Effector memory CD8-positive, alpha-beta T cell (primary cell): ENCODE measurements around the gene HIVEP3.

ENCODE experiments used
- ATAC-seq: fragments of 150-1000 bp; cut with Tn5 transposase; replicated peaks from 2 replicates; pipeline ENCODE4 v1.10.0; 2021; ENCODE audit warnings: mild to moderate bottlenecking, moderate library complexity
- DNase-seq, 3 experiments: peaks; one replicate each; pipeline ENCODE4 v3.0.0; 2021
- H3K27ac Mint-ChIP-seq, 2 donors: one replicate each; pipeline ENCODE4 v1.8.0; 2022; ENCODE audit warnings: mild to moderate bottlenecking in 2 of 2, mixed read lengths in 2 of 2, moderate library complexity in 2 of 2
- H3K27me3 Mint-ChIP-seq, 2 donors: one replicate each; pipeline ENCODE4 v1.8.0; 2022; ENCODE audit warnings: mixed read lengths in 2 of 2
- H3K36me3 Mint-ChIP-seq: one replicate; pipeline ENCODE4 v1.8.0; 2022; ENCODE audit warnings: mild to moderate bottlenecking, moderate library complexity, mixed read lengths; ENCODE audit not compliant: insufficient read depth
- H3K4me1 Mint-ChIP-seq, 2 donors: one replicate each; pipeline ENCODE4 v1.8.0; 2022; ENCODE audit warnings: low read depth in 2 of 2, mixed read lengths in 2 of 2
- H3K4me3 Mint-ChIP-seq, 2 donors: one replicate each; pipeline ENCODE4 v1.8.0; 2022; ENCODE audit warnings: mild to moderate bottlenecking in 2 of 2, mixed read lengths in 2 of 2, moderate library complexity in 2 of 2
- H3K9me3 Mint-ChIP-seq, 2 donors: one replicate each; pipeline ENCODE4 v1.8.0; 2022; ENCODE audit warnings: mixed read lengths in 2 of 2

Gene HIVEP3

GRCh38 chr1:41813755-41814745 is 104.7 kb downstream of the HIVEP3 start:
- peaks cover 21 to 24% of the 10 kb centered on the region in 2 donors for H3K4me1 Mint-ChIP-seq
- H3K4me3 Mint-ChIP-seq: no peak overlapping the region
- DNase-seq (no peak), ATAC-seq (no peak)
- no peaks in the 10 kb centered on the region for H3K9me3 Mint-ChIP-seq
- H3K36me3 Mint-ChIP-seq: peaks cover 11% of the 10 kb centered on the region
- H3K27me3 Mint-ChIP-seq: no peaks in the 10 kb centered on the region
- H3K27ac Mint-ChIP-seq: no peak overlapping the region

GRCh38 chr1:41813226-41813625 is 105.5 kb downstream of the HIVEP3 start:
- DNase-seq (no peak), ATAC-seq (no peak)
- no peak overlapping the region for H3K4me3 Mint-ChIP-seq
- H3K27me3 Mint-ChIP-seq: no peaks in the 10 kb centered on the region
- peaks cover 22 to 25% of the 10 kb centered on the region in 2 donors for H3K4me1 Mint-ChIP-seq
- H3K27ac Mint-ChIP-seq: no peak overlapping the region
- H3K9me3 Mint-ChIP-seq: no peaks in the 10 kb centered on the region
- peaks cover 11% of the 10 kb centered on the region for H3K36me3 Mint-ChIP-seq

- Mint-ChIP-seq H3K4me1 (peaks cover 30 to 33% of the 10 kb centered on the region in 2 donors), H3K4me3 (peak overlapping the region; percentile 43 to 45), H3K9me3 (no peaks in the 10 kb centered on the region), H3K27ac (peak overlapping the region; percentile 49 to 52), H3K36me3 (peaks cover 11% of the 10 kb centered on the region), H3K27me3 (no peaks in the 10 kb centered on the region)
- no peak for ATAC-seq
- no peak for DNase-seq
Measured at GRCh38 chr1:41812453-41812852, 106.3 kb downstream of the HIVEP3 start.

- peak overlapping the region; percentile 43 to 45 for H3K4me3 Mint-ChIP-seq
- DNase-seq (peak; percentile 41 to 49 (median 45)), ATAC-seq (peak; percentile 54)
- H3K27me3 Mint-ChIP-seq: no peaks in the 10 kb centered on the region
- H3K36me3 Mint-ChIP-seq: peaks cover 8% of the 10 kb centered on the region
- H3K27ac Mint-ChIP-seq: peak overlapping the region; percentile 49 to 52
- peaks cover 34 to 37% of the 10 kb centered on the region in 2 donors for H3K4me1 Mint-ChIP-seq
- no peaks in the 10 kb centered on the region for H3K9me3 Mint-ChIP-seq
Measured at GRCh38 chr1:41812051-41812450, 106.7 kb downstream of the HIVEP3 start.

- peak; percentile 37 to 50 (median 38) for DNase-seq
- H3K4me3 Mint-ChIP-seq: peak overlapping the region; percentile 1 to 39
- peaks cover 42 to 45% of the 10 kb centered on the region in 2 donors for H3K4me1 Mint-ChIP-seq
- H3K36me3 Mint-ChIP-seq: peaks cover 11% of the 10 kb centered on the region
- H3K27ac Mint-ChIP-seq: peak overlapping the region; percentile 49 to 91
- no peaks in the 10 kb centered on the region for H3K27me3 Mint-ChIP-seq
- H3K9me3 Mint-ChIP-seq: no peaks in the 10 kb centered on the region
- peak; percentile 81 for ATAC-seq
Measured at GRCh38 chr1:41811051-41811795, 107.5 kb downstream of the HIVEP3 start.

- ATAC-seq: peak; percentile 23
- peaks cover 50 to 53% of the 10 kb centered on the region in 2 donors for H3K4me1 Mint-ChIP-seq
- no peak overlapping the region for H3K4me3 Mint-ChIP-seq
- H3K27ac Mint-ChIP-seq: peak overlapping the region; percentile 49 to 91
- no peaks in the 10 kb centered on the region for H3K9me3 Mint-ChIP-seq
- peak; percentile 47 to 52 (median 48) for DNase-seq
- H3K36me3 Mint-ChIP-seq: peaks cover 11% of the 10 kb centered on the region
- no peaks in the 10 kb centered on the region for H3K27me3 Mint-ChIP-seq
Measured at GRCh38 chr1:41810446-41810845, 108.3 kb downstream of the HIVEP3 start.

GRCh38 chr1:41809692-41810091 is 109.0 kb downstream of the HIVEP3 start:
- no peak overlapping the region for H3K4me3 Mint-ChIP-seq
- DNase-seq (no peak), ATAC-seq (no peak)
- peaks cover 56 to 59% of the 10 kb centered on the region in 2 donors for H3K4me1 Mint-ChIP-seq
- H3K9me3 Mint-ChIP-seq: no peaks in the 10 kb centered on the region
- no peak overlapping the region for H3K27ac Mint-ChIP-seq
- no peaks in the 10 kb centered on the region for H3K27me3 Mint-ChIP-seq
- peaks cover 15% of the 10 kb centered on the region for H3K36me3 Mint-ChIP-seq

- H3K27ac Mint-ChIP-seq: peak overlapping the region; percentile 95 to 99
- H3K36me3 Mint-ChIP-seq: peaks cover 22% of the 10 kb centered on the region
- no peaks in the 10 kb centered on the region for H3K27me3 Mint-ChIP-seq
- H3K4me1 Mint-ChIP-seq: peaks cover 76 to 80% of the 10 kb centered on the region in 2 donors
- peak overlapping the region; percentile 74 to 78 for H3K4me3 Mint-ChIP-seq
- H3K9me3 Mint-ChIP-seq: no peaks in the 10 kb centered on the region
- DNase-seq (no peak), ATAC-seq (no peak)
Measured at GRCh38 chr1:41807390-41807789, 111.3 kb downstream of the HIVEP3 start.

GRCh38 chr1:41806472-41807155 is 112.1 kb downstream of the HIVEP3 start:
- ATAC-seq: peak; percentile 52
- peaks cover 22% of the 10 kb centered on the region for H3K36me3 Mint-ChIP-seq
- H3K9me3 Mint-ChIP-seq: no peaks in the 10 kb centered on the region
- no peaks in the 10 kb centered on the region for H3K27me3 Mint-ChIP-seq
- peak overlapping the region; percentile 95 to 99 for H3K27ac Mint-ChIP-seq
- DNase-seq: peak in 2 of 3 experiments; percentile 22 to 26
- H3K4me1 Mint-ChIP-seq: peaks cover 74 to 78% of the 10 kb centered on the region in 2 donors
- peak overlapping the region; percentile 74 to 78 for H3K4me3 Mint-ChIP-seq

GRCh38 chr1:41805771-41806471 is 112.8 kb downstream of the HIVEP3 start:
- ATAC-seq (peak; percentile 10), DNase-seq (no peak)
- Mint-ChIP-seq H3K27ac (peak overlapping the region; percentile 95 to 99), H3K9me3 (no peaks in the 10 kb centered on the region), H3K36me3 (peaks cover 15% of the 10 kb centered on the region), H3K4me3 (peak overlapping the region; percentile 74 to 78), H3K4me1 (peaks cover 74 to 78% of the 10 kb centered on the region in 2 donors), H3K27me3 (no peaks in the 10 kb centered on the region)

GRCh38 chr1:41804176-41804575 is 114.5 kb downstream of the HIVEP3 start:
- Mint-ChIP-seq H3K36me3 (peaks cover 13% of the 10 kb centered on the region), H3K27me3 (no peaks in the 10 kb centered on the region), H3K9me3 (no peaks in the 10 kb centered on the region), H3K27ac (peak overlapping the region; percentile 95 to 99), H3K4me3 (peak overlapping the region; percentile 61 to 78), H3K4me1 (peaks cover 83 to 86% of the 10 kb centered on the region in 2 donors)
- ATAC-seq: peak; percentile 43
- DNase-seq: peak; percentile 40 to 47 (median 45)

- Mint-ChIP-seq H3K27me3 (no peaks in the 10 kb centered on the region), H3K4me3 (peak overlapping the region; percentile 77 to 78), H3K27ac (peak overlapping the region; percentile 95 to 99), H3K9me3 (no peaks in the 10 kb centered on the region), H3K4me1 (peaks cover 86 to 89% of the 10 kb centered on the region in 2 donors), H3K36me3 (peaks cover 13% of the 10 kb centered on the region)
- ATAC-seq (no peak), DNase-seq (no peak)
Measured at GRCh38 chr1:41803656-41804055, 115.1 kb downstream of the HIVEP3 start.
